WI38 (cell line): ENCODE data around the gene PPP1R10.
A peak's percentile ranks its signal among the peaks of the same experiment; 100 is the strongest.

Source experiments
- H3K4me3 ChIP-seq: 2 replicates; pipeline ENCODE4 v1.5.1; 2011; ENCODE audit warnings: low read depth, mild to moderate bottlenecking, control low read depth, low read length
- CTCF ChIP-seq: IDR thresholded peaks from 2 replicates; pipeline ENCODE4 v1.5.1; 2012; ENCODE audit warnings: low read depth, mild to moderate bottlenecking, control low read depth, low read length

Gene PPP1R10

GRCh38 chr6:30618270-30618797 is 1.3 kb upstream of the PPP1R10 start:
- peak overlapping the region; percentile 73 for H3K4me3 ChIP-seq
- no peak for TF ChIP-seq CTCF

GRCh38 chr6:30617565-30618269 is 674 bp upstream of the PPP1R10 start, which contains the start of gene MRPS18B:
MRPS18B (plus strand) TSS chr6:30617840; CDS start chr6:30617866, 26 bp downstream.
- H3K4me3 ChIP-seq, result peak within 1 kb of the TSS; percentile 97
- no peak for TF ChIP-seq CTCF

- no peak for TF ChIP-seq CTCF
- peak overlapping the region; percentile 97 for H3K4me3 ChIP-seq
These were observed 859 bp downstream of the PPP1R10 start for GRCh38 chr6:30615958-30616810.

- peak overlapping the region; percentile 97 for H3K4me3 ChIP-seq
- no peak for TF ChIP-seq CTCF
These were observed 1.7 kb downstream of the PPP1R10 start for GRCh38 chr6:30615219-30615957.

- TF ChIP-seq CTCF, result no peak
These were observed 2.2 kb downstream of the PPP1R10 start for GRCh38 chr6:30614843-30615218.

GRCh38 chr6:30614044-30614842 is 2.8 kb downstream of the PPP1R10 start:
- TF ChIP-seq CTCF, result no peak
- H3K4me3 ChIP-seq, result peak overlapping the region; percentile 97

More at GRCh38 chr6:30614843-30615218, 2.2 kb downstream of the PPP1R10 start:
- peak overlapping the region; percentile 97 for H3K4me3 ChIP-seq
